GM23338 (cell line): ENCODE data around the gene GALNT14.

Source experiments
- CTCF ChIP-seq, 2 experiments: fragments of 200-600 bp in 1 of 2; sonication (generic) in 1 of 2; conservative IDR thresholded peaks; 2 replicates each; pipeline versions ENCODE4 v1.5.1 to v1.6.1; 2016 to 2017; ENCODE audit warnings: antibody characterized with exemption in 2 of 2, low read depth in 2 of 2, mild to moderate bottlenecking in 2 of 2, moderate library complexity in 1 of 2
- EZH2 ChIP-seq: fragments of 200-600 bp; sonication (generic); IDR thresholded peaks from one replicate; pipeline ENCODE4 v1.8.0; 2017; ENCODE audit warnings: antibody characterized with exemption, mild to moderate bottlenecking, low read depth; ENCODE audit not compliant: unreplicated experiment

DNA sequence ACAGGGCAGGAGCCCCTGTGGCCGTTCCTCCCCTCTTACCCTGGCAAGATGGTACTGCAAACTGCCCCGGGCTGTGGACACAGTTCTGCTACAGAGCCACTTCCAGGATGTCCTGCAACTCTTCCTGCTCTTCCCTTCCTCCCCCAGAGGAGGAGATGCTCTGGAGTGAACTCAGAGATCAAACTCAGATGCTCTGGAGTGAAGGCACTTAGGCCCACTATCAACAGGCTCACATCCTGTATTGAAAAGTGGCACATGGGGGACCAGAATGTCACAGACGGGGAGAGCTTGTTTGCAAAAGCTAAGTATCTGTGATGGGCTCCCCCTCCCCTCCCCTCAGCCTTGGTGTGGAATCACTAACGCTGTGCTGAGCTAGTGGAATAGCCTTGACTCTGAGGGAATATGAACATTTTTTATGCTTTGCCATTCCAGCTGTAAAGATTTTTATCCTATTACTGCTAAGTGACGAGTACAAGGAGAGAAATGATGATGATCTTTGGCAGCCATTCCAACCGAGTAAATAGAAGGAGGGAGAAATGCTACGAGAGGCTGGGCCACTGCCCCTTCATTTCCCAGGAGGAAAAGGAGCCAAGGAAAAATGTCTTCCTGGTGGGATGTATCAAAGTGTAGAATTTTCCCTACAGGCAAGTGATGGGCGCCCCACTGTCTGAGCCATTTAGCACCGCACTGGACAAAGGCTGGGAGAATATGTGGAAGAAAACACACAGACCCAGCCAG lies 152.6 kb downstream of the GALNT14 start:
- TF ChIP-seq CTCF (conservative IDR thresholded peaks at IDR 0.05; ENCODE audit: low read depth in 2 of 2) (no peak), EZH2 (no peak)
